GM23338 (cell line): ENCODE results near the gene TBC1D5. TPM values are rescaled to one million over a fixed set of nuclear protein-coding genes. Genes with fewer than 3 reads are reported as not detected.

Experiments used
- ATAC-seq: fragments of 200-7000 bp; cut with Tn5 transposase; 3 replicates; pipeline ENCODE4 v1.9.1; 2020
- DNase-seq: peaks from one replicate; pipeline ENCODE4 v3.0.0-alpha.2; 2015; ENCODE audit warnings: low spot score
- H2AFZ ChIP-seq: fragments of 200-600 bp; sonication (generic); 2 replicates; pipeline ENCODE4 v1.8.0; 2016; ENCODE audit warnings: antibody characterized with exemption, mild to moderate bottlenecking, moderate library complexity
- H3F3A ChIP-seq: fragments of 200-600 bp; sonication (generic); replicated peaks from 2 replicates; pipeline ENCODE4 v1.8.0; 2017; ENCODE audit warnings: antibody characterized with exemption, mixed run types, low read depth
- H3K27ac ChIP-seq: fragments of 200-600 bp; sonication (generic); 2 replicates; pipeline ENCODE4 v1.6.1; 2016; ENCODE audit warnings: low read depth
- H3K27me3 ChIP-seq: fragments of 200-600 bp; sonication (generic); 2 replicates; pipeline ENCODE4 v1.8.0; 2016; ENCODE audit warnings: mild to moderate bottlenecking, mixed run types, moderate library complexity; ENCODE audit not compliant: insufficient read depth
- H3K36me3 ChIP-seq: fragments of 200-600 bp; sonication (generic); 2 replicates; pipeline ENCODE4 v1.8.0; 2016; ENCODE audit warnings: mild to moderate bottlenecking; ENCODE audit not compliant: insufficient read depth
- H3K4me1 ChIP-seq: fragments of 200-600 bp; sonication (generic); 2 replicates; pipeline ENCODE4 v1.8.0; 2016; ENCODE audit warnings: mild to moderate bottlenecking, moderate library complexity; ENCODE audit not compliant: insufficient read depth
- H3K4me2 ChIP-seq: fragments of 200-600 bp; sonication (generic); 2 replicates; pipeline ENCODE4 v1.7.1; 2017; ENCODE audit warnings: mixed run types
- H3K4me3 ChIP-seq: fragments of 200-600 bp; sonication (generic); 2 replicates; pipeline ENCODE4 v1.6.1; 2016; ENCODE audit warnings: mixed run types
- H3K79me2 ChIP-seq: fragments of 200-600 bp; sonication (generic); replicated peaks from 2 replicates; pipeline ENCODE4 v1.8.0; 2017; ENCODE audit warnings: mild to moderate bottlenecking; ENCODE audit not compliant: insufficient read depth
- H3K9me2 ChIP-seq: fragments of 200-600 bp; sonication (generic); 2 replicates; pipeline ENCODE4 v1.8.0; 2017; ENCODE audit not compliant: insufficient read depth
- H4K20me1 ChIP-seq: fragments of 200-600 bp; sonication (generic); replicated peaks from 2 replicates; pipeline ENCODE4 v1.8.0; 2017; ENCODE audit warnings: mild to moderate bottlenecking; ENCODE audit not compliant: insufficient read depth
- H3K27ac Mint-ChIP-seq: 2 replicates; pipeline ENCODE4 v1.8.0; 2020; ENCODE audit warnings: inconsistent platforms, mild to moderate bottlenecking, moderate library complexity, mixed read lengths
- H3K27me3 Mint-ChIP-seq: 3 replicates; pipeline ENCODE4 v1.8.0; 2022; ENCODE audit warnings: low read depth, mild to moderate bottlenecking, moderate library complexity, mixed read lengths, inconsistent platforms; ENCODE audit not compliant: insufficient read depth, poor library complexity
- H3K36me3 Mint-ChIP-seq: 3 replicates; pipeline ENCODE4 v1.8.0; 2021; ENCODE audit warnings: low read depth, mild to moderate bottlenecking, inconsistent platforms, moderate library complexity, mixed read lengths
- H3K4me1 Mint-ChIP-seq: 3 replicates; pipeline ENCODE4 v1.8.0; 2020; ENCODE audit warnings: mild to moderate bottlenecking, inconsistent platforms, mixed read lengths
- H3K4me3 Mint-ChIP-seq: 3 replicates; pipeline ENCODE4 v1.8.0; 2021; ENCODE audit warnings: moderate library complexity, mild to moderate bottlenecking, inconsistent platforms, mixed read lengths
- H3K9me3 Mint-ChIP-seq: 3 replicates; pipeline ENCODE4 v1.8.0; 2020; ENCODE audit warnings: moderate library complexity, mild to moderate bottlenecking, inconsistent platforms, mixed read lengths
- NANOG ChIP-seq: IDR thresholded peaks from 2 replicates; pipeline ENCODE4 v1.6.1; 2016; ENCODE audit warnings: antibody characterized with exemption, borderline replicate concordance
- POLR2AphosphoS5 ChIP-seq: IDR thresholded peaks from 2 replicates; pipeline ENCODE4 v1.6.1; 2016; ENCODE audit warnings: antibody characterized with exemption, low read depth
- REST ChIP-seq: IDR thresholded peaks from one replicate; pipeline ENCODE4 v1.6.1; 2018; ENCODE audit warnings: antibody characterized with exemption; ENCODE audit not compliant: unreplicated experiment
- STAT1 ChIP-seq: IDR thresholded peaks from one replicate; pipeline ENCODE4 v1.6.1; 2016; ENCODE audit warnings: antibody characterized with exemption; ENCODE audit not compliant: unreplicated experiment
- ZNF114 ChIP-seq: fragments of 250-450 bp; sonication (Bioruptor Pico); IDR thresholded peaks from 2 replicates; pipeline ENCODE4 v1.5.0; 2020; ENCODE audit warnings: mild to moderate bottlenecking, moderate library complexity
- ZNF331 ChIP-seq: fragments of 250-450 bp; sonication (Bioruptor Pico); IDR thresholded peaks from 2 replicates; pipeline ENCODE4 v1.5.0; 2020; ENCODE audit warnings: low read depth, mild to moderate bottlenecking, moderate library complexity
- ZNF462 ChIP-seq: fragments of 250-450 bp; sonication (Bioruptor Pico); IDR thresholded peaks from 2 replicates; pipeline ENCODE4 v1.5.0; 2020; ENCODE audit warnings: mild to moderate bottlenecking, moderate library complexity
- polyA plus RNA-seq: library from polyadenylated mRNA; unstranded; fragments of >200 nt; fragmentation: Nextera tagmentation; extraction: Ambion mirVana; gene quantifications from 2 replicates; pipeline ENCODE4 v1.2.1, GENCODE V29; 2016
- total RNA-seq: library from RNA; depleted of rRNA; stranded (reverse); fragments of >200 nt; shearing (Covaris generic); gene quantifications from 2 replicates; pipeline ENCODE4 v1.2.3, GENCODE V29; 2014

Gene TBC1D5
- total and polyA plus RNA-seq, 2 experiments from 2014 or later = 21.8 to 48.1 TPM

GRCh38 chr3:17551895-17552294, 190.5 kb downstream of the TBC1D5 start (continued):
- no peak for TF ChIP-seq ZNF462
- TF ChIP-seq STAT1 = no peak

GRCh38 chr3:17551333-17551732, 191.1 kb downstream of the TBC1D5 start:
- ATAC-seq = no peak
- Mint-ChIP-seq H3K36me3 (no peaks in the 10 kb centered on the region), H3K4me3 (no peak overlapping the region), H3K4me1 (peaks cover 50% of the 10 kb centered on the region), H3K27me3 (peaks cover 2% of the 10 kb centered on the region), H3K9me3 (no peaks in the 10 kb centered on the region), H3K27ac (no peak overlapping the region)
- Histone ChIP-seq H3K27me3 (no peaks in the 10 kb centered on the region), H3K4me1 (peaks cover 19% of the 10 kb centered on the region), H3K36me3 (no peaks in the 10 kb centered on the region), H3F3A (no peaks in the 10 kb centered on the region), H3K9me2 (no peaks in the 10 kb centered on the region), H3K27ac (no peak overlapping the region), H2AFZ (no peak overlapping the region), H3K4me2 (no peak overlapping the region), H3K4me3 (no peak overlapping the region), H4K20me1 (no peaks in the 10 kb centered on the region), H3K79me2 (no peaks in the 10 kb centered on the region)
- no peak for DNase-seq
- TF ChIP-seq ZNF462 (no peak), POLR2AphosphoS5 (no peak), ZNF331 (CRISPR knock-in tag) (no peak), NANOG (no peak), ZNF114 (CRISPR knock-in tag) (no peak), REST (no peak)
